Kidney (tissue), 14 donors: ENCODE data around the gene HLTF. TPM values are rescaled to one million over a fixed set of nuclear protein-coding genes. Genes with fewer than 3 reads are reported as not detected.

Experiments used
- DNase-seq, 5 donors: peaks; one replicate each; pipeline ENCODE4 v3.0.0-alpha.2; 2013 to 2020
- FAIRE-seq: peaks from 2 replicates; lab custom pipeline; 2012; peaks lifted over from hg19 to GRCh38; lab: Jason Lieb, UNC
- H3K27ac ChIP-seq, 2 donors: one replicate each; pipeline ENCODE4 v1.7.0; 2013; ENCODE audit warnings: low read depth in 2 of 2, low read length in 2 of 2, inconsistent platforms in 1 of 2
- H3K27me3 ChIP-seq: one replicate; pipeline ENCODE4 v1.7.1; 2013; ENCODE audit warnings: low read length, inconsistent platforms; ENCODE audit not compliant: control insufficient read depth, insufficient read depth
- H3K36me3 ChIP-seq, 3 donors: one replicate each; pipeline versions ENCODE4 v1.7.0 to v1.7.1; 2013; ENCODE audit warnings: low read length in 3 of 3, control low read depth in 1 of 3, inconsistent platforms in 1 of 3; ENCODE audit not compliant: insufficient read depth in 3 of 3, control insufficient read depth in 2 of 3
- H3K4me1 ChIP-seq, 3 donors: one replicate each; pipeline versions ENCODE4 v1.7.0 to v1.7.1; 2013; ENCODE audit warnings: low read length in 3 of 3, inconsistent platforms in 1 of 3, low read depth in 1 of 3; ENCODE audit not compliant: control insufficient read depth in 2 of 3, insufficient read depth in 2 of 3
- H3K4me3 ChIP-seq, 3 donors: one replicate each; pipeline versions ENCODE4 v1.7.0 to v1.8.1; 2013; ENCODE audit warnings: low read length in 3 of 3, control low read depth in 1 of 3, inconsistent platforms in 1 of 3
- H3K9ac ChIP-seq, 3 donors: one replicate each; pipeline versions ENCODE4 v1.7.0 to v1.7.1; 2013; ENCODE audit warnings: low read length in 3 of 3, control low read depth in 1 of 3, inconsistent platforms in 1 of 3
- H3K9me3 ChIP-seq, 3 donors: one replicate each; pipeline versions ENCODE4 v1.7.0 to v1.7.1; 2013; ENCODE audit warnings: low read length in 3 of 3, control low read depth in 1 of 3, inconsistent platforms in 1 of 3; ENCODE audit not compliant: control insufficient read depth in 2 of 3, insufficient read depth in 1 of 3
- CTCF ChIP-seq: IDR thresholded peaks from 3 replicates; pipeline ENCODE4 v1.5.1; 2012; ENCODE audit warnings: mild to moderate bottlenecking, moderate library complexity, borderline replicate concordance; ENCODE audit not compliant: insufficient read depth; ENCODE audit errors: extremely low read depth
- intact Hi-C: fragments of 100-400 bp; cut with DNase I; formaldehyde crosslinking; loops from one replicate; pipeline ENCODE4 v1.11.1; 2022
- polyA plus RNA-seq: library from polyadenylated mRNA; stranded (reverse); fragments of 350-450 nt; fragmentation: Illumina TruSeq; extraction: RNeasy Lipid Tissue Mini Kit (QIAGEN cat#74804); gene quantifications from one replicate; pipeline ENCODE4 v1.2.3, GENCODE V29; 2014; ENCODE audit warnings: low read depth, low replicate concordance; ENCODE audit not compliant: insufficient read depth
- total RNA-seq: library from RNA; stranded (reverse); fragmentation: NEBNext Ultra II Directional; extraction: Animal tissue kit (Norgen Biotek cat#: 25700); gene quantifications from one replicate; pipeline ENCODE4 v1.2.1, GENCODE V29; 2021
- donor health status: control.
- donor health status: control.
- donor health status: control.
- donor health status: control.
- donor health status: control.
- donor health status: DM: yes; HTN: yes; CAD: no.
- donor health status: Normal renal cell carcinoma (clear cell type).

The HLTF gene
- total and polyA plus RNA-seq, 2 donors from 2014 or later = 10.3 to 30.2 TPM

GRCh38 chr3:149021830-149022229, 64.5 kb downstream of the HLTF start:
- H3K4me3 ChIP-seq = no peak overlapping the region
- peaks cover 0 to 4% (median 0%) of the 10 kb centered on the region in 3 donors for H3K9me3 ChIP-seq
- no peak for TF ChIP-seq CTCF
- no peak overlapping the region for H3K9ac ChIP-seq
- no peak for DNase-seq
- intact Hi-C loops = no loop called here
- H3K27ac ChIP-seq = no peak overlapping the region
- peaks cover 0 to 18% (median 8%) of the 10 kb centered on the region in 3 donors for H3K36me3 ChIP-seq
- no peaks in the 10 kb centered on the region for H3K4me1 ChIP-seq
- FAIRE-seq = no peak
- H3K27me3 ChIP-seq = no peaks in the 10 kb centered on the region

GRCh38 chr3:149020839-149021252, 65.5 kb downstream of the HLTF start:
- no peak for FAIRE-seq
- TF ChIP-seq CTCF = no peak
- Histone ChIP-seq H3K9me3 (peaks cover 0 to 4% (median 0%) of the 10 kb centered on the region in 3 donors), H3K27ac (no peak overlapping the region), H3K36me3 (peaks cover 0 to 18% (median 8%) of the 10 kb centered on the region in 3 donors), H3K27me3 (no peaks in the 10 kb centered on the region), H3K9ac (no peak overlapping the region), H3K4me3 (no peak overlapping the region), H3K4me1 (no peaks in the 10 kb centered on the region)
- intact Hi-C loops = no loop called here
- no peak for DNase-seq

GRCh38 chr3:149020196-149020838, 66.0 kb downstream of the HLTF start:
- peaks cover 0 to 18% (median 7%) of the 10 kb centered on the region in 3 donors for H3K36me3 ChIP-seq

More at GRCh38 chr3:149020196-149020838, 66.0 kb downstream of the HLTF start:
- TF ChIP-seq CTCF = no peak
- H3K9ac ChIP-seq = no peak overlapping the region
- no peak overlapping the region for H3K27ac ChIP-seq
- peaks cover 0 to 4% (median 0%) of the 10 kb centered on the region in 3 donors for H3K9me3 ChIP-seq
- H3K4me3 ChIP-seq = no peak overlapping the region
- DNase-seq = peak in 1 of 5 donors; percentile 28
- H3K27me3 ChIP-seq = no peaks in the 10 kb centered on the region
- no peak for FAIRE-seq
- intact Hi-C loops = no loop called here
- no peaks in the 10 kb centered on the region for H3K4me1 ChIP-seq
